Renal pelvis (tissue), 4 donors: Measurements from ENCODE around the gene P4HA2. TPM values are rescaled to one million over a fixed set of nuclear protein-coding genes. Genes with fewer than 3 reads are reported as not detected.
"Not testable (repeated sequence)": the region's sequence is repeated elsewhere in the genome, so short reads cannot be mapped to it uniquely, and the experiment has no call there.

ENCODE experiments used
- DNase-seq: peaks from one replicate; pipeline ENCODE4 v3.0.0-alpha.2; 2013
- polyA plus RNA-seq, 3 donors: library from polyadenylated mRNA; unstranded; fragments of 120-200 nt; gene quantifications; one replicate each; pipeline ENCODE4 v1.2.1, GENCODE V29; 2013; ENCODE audit not compliant: insufficient read length in 3 of 3

Gene P4HA2
- polyA plus RNA-seq, 3 donors: 32.5 to 47.3 (median 33.4) TPM

DNA sequence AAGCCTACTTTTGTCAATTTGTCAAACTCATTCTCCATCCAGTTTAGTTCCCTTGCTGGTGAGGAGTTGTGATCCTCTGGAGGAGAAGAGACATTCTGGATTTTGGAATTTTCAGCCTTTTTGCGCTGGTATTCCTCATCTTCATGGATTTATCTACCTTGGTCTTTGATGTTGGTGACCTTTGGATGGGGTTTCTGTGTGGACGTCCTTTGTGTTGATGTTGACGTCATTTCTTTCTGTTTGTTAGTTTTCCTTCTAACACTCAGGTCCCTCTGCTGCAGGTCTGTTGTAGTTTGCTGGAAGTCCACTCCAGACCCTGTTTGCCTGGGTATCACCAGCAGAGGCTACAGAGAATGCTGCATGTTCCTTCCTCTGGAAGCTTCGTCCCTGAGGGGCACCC lies 71.2 kb downstream of the P4HA2 start:
- no peak for DNase-seq

- no peak for DNase-seq
Observed at GRCh38 chr5:132150565-132150964, 77.1 kb downstream of the P4HA2 start.

- DNase-seq: no peak
Observed at GRCh38 chr5:132147663-132148062, 80.0 kb downstream of the P4HA2 start.

- not testable (repeated sequence) for DNase-seq
Observed at GRCh38 chr5:132145326-132145725, 82.3 kb downstream of the P4HA2 start.

- no peak for DNase-seq
Observed at GRCh38 chr5:132143148-132143547, 84.5 kb downstream of the P4HA2 start.

- no peak for DNase-seq
Observed at GRCh38 chr5:132142459-132142858, 85.2 kb downstream of the P4HA2 start.

Other genes with a start within 250 kb of the P4HA2 start
- 1 to 10 TPM; 1.4 to 2.4 (median 1.8) TPM for gene ACSL6, start 216.2 kb downstream of the P4HA2 start, polyA plus RNA-seq
- gene IL3, start 167.2 kb downstream of the P4HA2 start, polyA plus RNA-seq: not detected
- gene CSF2, start 154.1 kb downstream of the P4HA2 start, polyA plus RNA-seq: not detected
- gene PDLIM4, start 29.8 kb upstream of the P4HA2 start, polyA plus RNA-seq: 10 to 100 TPM; 15.5 to 20.5 (median 16.3) TPM
- gene SLC22A4, start 66.5 kb upstream of the P4HA2 start, polyA plus RNA-seq: 1 to 10 TPM; 5.0 to 9.1 (median 7.2) TPM
- 10 to 100 TPM; 50.9 to 66.9 (median 53.4) TPM for gene SLC22A5, start 141.9 kb upstream of the P4HA2 start, polyA plus RNA-seq